HG02943 (cell line): ENCODE data around the gene SLC6A18.

ENCODE experiments used
- ATAC-seq: cut with Tn5 transposase; IDR thresholded peaks from one replicate; pipeline ENCODE4 v1.9.1; 2021; ENCODE audit warnings: mild to moderate bottlenecking, low read depth, moderate library complexity; ENCODE audit not compliant: unreplicated experiment

Gene SLC6A18

GRCh38 chr5:1225081-1225480, at the start of gene SLC6A18:
SLC6A18 (plus strand) TSS chr5:1225381; CDS start chr5:1225478, 97 bp downstream.
- ATAC-seq: no peak

- ATAC-seq: no peak
These were observed 49.2 kb upstream of the SLC6A18 start for GRCh38 chr5:1175801-1176472.

- no peak for ATAC-seq
These were observed 48.4 kb upstream of the SLC6A18 start for GRCh38 chr5:1176473-1177391.

- ATAC-seq: no peak
These were observed 47.2 kb upstream of the SLC6A18 start for GRCh38 chr5:1177826-1178528.

GRCh38 chr5:1178529-1179382, 46.4 kb upstream of the SLC6A18 start:
- no peak for ATAC-seq

- no peak for ATAC-seq
These were observed 45.8 kb upstream of the SLC6A18 start for GRCh38 chr5:1179383-1179715.

GRCh38 chr5:1180096-1180495, 45.1 kb upstream of the SLC6A18 start:
- ATAC-seq: no peak

GRCh38 chr5:1180841-1181271, 44.3 kb upstream of the SLC6A18 start:
- no peak for ATAC-seq

GRCh38 chr5:1181451-1182359, 43.5 kb upstream of the SLC6A18 start:
- no peak for ATAC-seq

GRCh38 chr5:1182360-1182632, 42.9 kb upstream of the SLC6A18 start:
- no peak for ATAC-seq

GRCh38 chr5:1182633-1183423, 42.4 kb upstream of the SLC6A18 start:
- ATAC-seq: no peak

- no peak for ATAC-seq
These were observed 41.6 kb upstream of the SLC6A18 start for GRCh38 chr5:1183424-1184162.

- no peak for ATAC-seq
These were observed 41.1 kb upstream of the SLC6A18 start for GRCh38 chr5:1184163-1184470.

GRCh38 chr5:1184481-1184880, 40.7 kb upstream of the SLC6A18 start:
- ATAC-seq: no peak

GRCh38 chr5:1185038-1185627, 40.0 kb upstream of the SLC6A18 start:
- ATAC-seq: no peak

GRCh38 chr5:1185629-1186350, 39.4 kb upstream of the SLC6A18 start:
- no peak for ATAC-seq
